Thymus (tissue), 2 donors: ENCODE data around the gene CAV1. TPM values are rescaled to one million over a fixed set of nuclear protein-coding genes. Genes with fewer than 3 reads are reported as not detected.

Experiments
- polyA plus RNA-seq: library from polyadenylated mRNA; stranded (reverse); fragments of 200-250 nt; gene quantifications from one replicate; pipeline ENCODE4 v1.2.3, GENCODE V29; 2013
- total RNA-seq: library from RNA; stranded (reverse); fragments of 120-200 nt; gene quantifications from one replicate; pipeline ENCODE4 v1.2.4, GENCODE V29; 2013
- donor health status: healthy.

CAV1 gene
- total and polyA plus RNA-seq, 2 donors: 26.4 to 50.6 TPM

Other genes starting within 250 kb of the CAV1 start
- 6.0 TPM for gene CAV2, start 25.3 kb upstream of the CAV1 start, total RNA-seq
- gene CAV2, start 25.3 kb upstream of the CAV1 start, polyA plus RNA-seq: 29.7 TPM
- gene MET, start 147.2 kb downstream of the CAV1 start, total RNA-seq: 1.4 TPM
- 12.0 TPM for gene MET, start 147.2 kb downstream of the CAV1 start, polyA plus RNA-seq